ENCODE data around the gene SPDYE16. TPM values are rescaled to one million over a fixed set of nuclear protein-coding genes. Genes with fewer than 3 reads are reported as not detected.
"Not testable (repeated sequence)": the region's sequence is repeated elsewhere in the genome, so short reads cannot be mapped to it uniquely, and the experiment has no call there.

The SPDYE16 gene
- total RNA-seq, 2 donors from 2014 or later = 0.41 to 0.51 TPM

GRCh38 chr7:76582848-76583631 is 39.9 kb upstream of the SPDYE16 start:
- H3K4me1 ChIP-seq (replicated peaks); H3K9me3 ChIP-seq; H3K4me3 ChIP-seq; H3K27me3 ChIP-seq (replicated peaks; ENCODE audit: insufficient read depth); H3K27ac ChIP-seq; H3K36me3 ChIP-seq; intact Hi-C loops (cut with DNase I): not testable (repeated sequence)
- TF ChIP-seq POLR2AphosphoS5 (IDR thresholded peaks at IDR 0.05) = peak; percentile 44
- peak; percentile 78 for DNase-seq (ENCODE audit: low spot score)
- 10% methylated on average over 2 of the region's 2 CpGs for WGBS

DNA sequence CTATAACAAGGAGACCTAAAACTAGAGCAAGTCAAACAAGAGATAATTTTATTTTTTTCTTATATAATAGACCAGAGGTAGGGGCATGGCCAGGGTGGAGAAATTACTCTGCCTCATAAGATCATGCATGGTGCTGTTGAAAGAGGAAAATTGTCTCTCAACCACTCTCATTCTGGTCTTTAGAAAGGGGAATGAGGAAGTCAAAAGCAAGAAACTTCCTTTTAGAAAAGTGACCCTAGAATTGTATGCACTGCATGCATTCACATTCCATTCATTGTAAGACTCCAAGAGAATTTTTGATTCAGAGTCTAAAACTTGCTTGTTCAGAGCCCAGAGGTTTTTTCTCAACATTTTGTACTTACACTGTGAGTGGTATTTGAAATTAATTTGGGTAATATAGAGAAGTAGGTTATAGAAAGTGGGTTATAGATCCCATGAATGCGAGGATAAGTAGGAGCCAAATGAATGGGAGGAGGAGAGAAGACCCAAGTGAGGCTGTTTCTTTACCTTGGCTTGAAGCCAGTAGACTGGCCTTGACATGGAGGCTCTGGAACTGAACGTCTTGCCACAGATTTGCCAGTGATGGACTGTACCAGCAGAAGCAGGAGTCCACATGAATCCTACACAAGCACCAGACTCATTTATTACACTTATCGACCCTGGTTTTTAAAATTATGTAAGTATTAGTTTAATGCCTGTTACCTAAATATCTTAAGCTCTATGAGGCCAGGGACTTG is 33.0 kb upstream of the SPDYE16 start:
- 50% methylated on average over 3 of the region's 3 CpGs for WGBS
- DNase-seq (ENCODE audit: low spot score); H3K4me3 ChIP-seq; H3K27me3 ChIP-seq (replicated peaks; ENCODE audit: insufficient read depth); H3K9me3 ChIP-seq; intact Hi-C loops (cut with DNase I); H3K27ac ChIP-seq; H3K4me1 ChIP-seq (replicated peaks); H3K36me3 ChIP-seq: not testable (repeated sequence)

- H3K4me1 ChIP-seq (replicated peaks); H3K27me3 ChIP-seq (replicated peaks; ENCODE audit: insufficient read depth); H3K4me3 ChIP-seq; H3K9me3 ChIP-seq; H3K36me3 ChIP-seq; intact Hi-C loops (cut with DNase I); H3K27ac ChIP-seq; DNase-seq (ENCODE audit: low spot score): not testable (repeated sequence)
- WGBS = 96% methylated on average over 1 of the region's 2 CpGs
Measured at GRCh38 chr7:76575431-76575830, 32.3 kb upstream of the SPDYE16 start.

GRCh38 chr7:76572296-76572695 is 29.2 kb upstream of the SPDYE16 start:
- WGBS = 80% methylated on average over 3 of the region's 3 CpGs

GRCh38 chr7:76570324-76570775 is 27.3 kb upstream of the SPDYE16 start:
- intact Hi-C loops (cut with DNase I); H3K9me3 ChIP-seq; H3K27ac ChIP-seq; H3K4me3 ChIP-seq; DNase-seq (ENCODE audit: low spot score); H3K27me3 ChIP-seq (replicated peaks; ENCODE audit: insufficient read depth); H3K36me3 ChIP-seq; H3K4me1 ChIP-seq (replicated peaks): not testable (repeated sequence)
- WGBS = 84% methylated on average over 4 of the region's 4 CpGs

More at GRCh38 chr7:76572296-76572695, 29.2 kb upstream of the SPDYE16 start:
- H3K27me3 ChIP-seq (replicated peaks; ENCODE audit: insufficient read depth); H3K4me1 ChIP-seq (replicated peaks); H3K27ac ChIP-seq; intact Hi-C loops (cut with DNase I); H3K36me3 ChIP-seq; DNase-seq (ENCODE audit: low spot score); H3K9me3 ChIP-seq; H3K4me3 ChIP-seq: not testable (repeated sequence)

GRCh38 chr7:76568742-76569141 is 25.6 kb upstream of the SPDYE16 start:
- H3K36me3 ChIP-seq; H3K9me3 ChIP-seq; DNase-seq (ENCODE audit: low spot score); H3K27me3 ChIP-seq (replicated peaks; ENCODE audit: insufficient read depth); H3K4me3 ChIP-seq; intact Hi-C loops (cut with DNase I); H3K27ac ChIP-seq; H3K4me1 ChIP-seq (replicated peaks): not testable (repeated sequence)

- H3K27me3 ChIP-seq (replicated peaks; ENCODE audit: insufficient read depth); H3K4me1 ChIP-seq (replicated peaks); H3K9me3 ChIP-seq; intact Hi-C loops (cut with DNase I); H3K36me3 ChIP-seq; H3K4me3 ChIP-seq; H3K27ac ChIP-seq; DNase-seq (ENCODE audit: low spot score): not testable (repeated sequence)
Measured at GRCh38 chr7:76567753-76568152, 24.7 kb upstream of the SPDYE16 start.

DNA sequence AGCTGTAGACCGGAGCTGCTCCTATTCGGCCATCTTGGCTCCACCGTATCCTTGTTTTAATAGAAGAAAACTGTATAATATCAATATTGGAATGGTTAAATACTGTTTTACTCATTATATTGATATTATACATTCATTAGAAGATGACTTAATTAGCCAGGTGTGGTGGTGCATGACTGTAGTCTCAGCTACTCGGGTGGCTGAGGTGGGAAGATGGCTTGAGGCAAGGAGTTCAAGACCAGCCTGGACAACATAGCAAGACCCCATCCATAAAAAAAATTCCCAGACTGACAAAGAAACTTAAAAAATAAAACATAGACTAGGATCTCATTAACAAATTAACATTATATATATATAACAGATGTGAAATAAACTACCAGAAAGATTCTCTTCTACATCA is 24.2 kb upstream of the SPDYE16 start:
- H3K27ac ChIP-seq; intact Hi-C loops (cut with DNase I); H3K4me1 ChIP-seq (replicated peaks); H3K9me3 ChIP-seq; H3K36me3 ChIP-seq; H3K27me3 ChIP-seq (replicated peaks; ENCODE audit: insufficient read depth); H3K4me3 ChIP-seq; DNase-seq (ENCODE audit: low spot score): not testable (repeated sequence)
- WGBS = 100% methylated on average over 3 of the region's 4 CpGs

GRCh38 chr7:76565001-76565400 is 21.9 kb upstream of the SPDYE16 start:
- DNase-seq (ENCODE audit: low spot score); H3K9me3 ChIP-seq; H3K36me3 ChIP-seq; intact Hi-C loops (cut with DNase I); H3K27me3 ChIP-seq (replicated peaks; ENCODE audit: insufficient read depth); H3K4me1 ChIP-seq (replicated peaks); H3K27ac ChIP-seq; H3K4me3 ChIP-seq: not testable (repeated sequence)
- WGBS = 98% methylated on average over 3 of the region's 3 CpGs

DNA sequence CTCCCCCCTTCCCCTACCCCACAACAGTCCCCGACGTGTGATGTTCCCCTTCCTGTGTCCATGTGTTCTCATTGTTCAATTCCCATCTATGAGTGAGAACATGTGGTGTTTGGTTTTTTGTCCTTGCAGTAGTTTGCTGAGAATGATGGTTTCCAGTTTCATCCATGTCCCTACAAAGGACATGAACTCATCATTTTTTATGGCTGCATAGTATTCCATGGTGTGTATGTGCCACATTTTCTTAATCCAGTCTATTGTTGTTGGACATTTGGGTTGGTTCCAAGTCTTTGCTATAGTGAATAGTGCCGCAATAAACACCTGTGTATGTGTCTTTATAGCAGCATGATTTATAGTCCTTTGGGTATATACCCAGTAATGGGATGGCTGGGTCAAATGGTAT is 18.2 kb upstream of the SPDYE16 start:
- 93% methylated on average over 3 of the region's 3 CpGs for WGBS
- H3K36me3 ChIP-seq; intact Hi-C loops (cut with DNase I): not testable (repeated sequence)

DNA sequence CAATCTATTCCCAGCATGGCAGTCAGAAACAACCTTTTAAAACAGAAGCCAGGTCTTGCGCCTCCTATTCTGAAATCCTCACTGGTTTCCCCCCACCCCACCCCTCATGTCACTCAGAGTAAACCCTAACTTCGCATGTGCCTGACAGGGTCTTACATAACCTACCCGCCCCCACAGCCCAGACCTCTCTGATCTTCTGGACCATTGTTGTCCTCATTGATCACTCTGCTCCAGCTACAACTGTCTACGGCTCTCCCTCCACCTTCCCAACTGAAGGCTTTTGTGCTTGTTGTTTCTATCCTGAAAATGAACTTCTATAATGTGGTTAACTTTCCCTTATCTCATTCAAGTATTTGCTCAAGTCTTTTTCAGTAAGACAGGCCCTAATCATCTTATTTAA is 17.1 kb upstream of the SPDYE16 start:
- H3K27ac ChIP-seq; H3K27me3 ChIP-seq (replicated peaks; ENCODE audit: insufficient read depth); H3K4me3 ChIP-seq; intact Hi-C loops (cut with DNase I); DNase-seq (ENCODE audit: low spot score); H3K9me3 ChIP-seq; H3K36me3 ChIP-seq; H3K4me1 ChIP-seq (replicated peaks): not testable (repeated sequence)
- 73% methylated on average over 4 of the region's 4 CpGs for WGBS

More for the DNA sequence above, 18.2 kb upstream of the SPDYE16 start:
- not testable (repeated sequence) for H3K27ac ChIP-seq; H3K27me3 ChIP-seq (replicated peaks; ENCODE audit: insufficient read depth); DNase-seq (ENCODE audit: low spot score); H3K4me3 ChIP-seq; H3K9me3 ChIP-seq; H3K4me1 ChIP-seq (replicated peaks)

- DNase-seq (ENCODE audit: low spot score); intact Hi-C loops (cut with DNase I); H3K27ac ChIP-seq; H3K27me3 ChIP-seq (replicated peaks; ENCODE audit: insufficient read depth); H3K36me3 ChIP-seq; H3K9me3 ChIP-seq; H3K4me3 ChIP-seq; H3K4me1 ChIP-seq (replicated peaks): not testable (repeated sequence)
- WGBS = 38% methylated on average over 6 of the region's 6 CpGs
Measured at GRCh38 chr7:76559685-76560084, 16.6 kb upstream of the SPDYE16 start.

Data from prostate gland (tissue), 2 donors.